Loucy (cell line): ENCODE results near the gene KRTAP1-4.

Experiments
- H2AFZ ChIP-seq: fragments of 200-600 bp; sonication (generic); 2 replicates; pipeline ENCODE4 v1.6.0; 2016; ENCODE audit warnings: antibody characterized with exemption, mild to moderate bottlenecking, low read length, moderate library complexity
- H3F3A ChIP-seq: fragments of 200-600 bp; 2 replicates; pipeline ENCODE4 v1.6.0; 2016; ENCODE audit warnings: antibody characterized with exemption, low read depth, mild to moderate bottlenecking
- H3K27me3 ChIP-seq: fragments of 200-600 bp; sonication (generic); 2 replicates; pipeline ENCODE4 v1.6.1; 2014; ENCODE audit warnings: low read length, mild to moderate bottlenecking; ENCODE audit not compliant: insufficient read depth, poor library complexity, severe bottlenecking
- H3K36me3 ChIP-seq: fragments of 200-600 bp; sonication (generic); 2 replicates; pipeline ENCODE4 v1.6.1; 2016; ENCODE audit warnings: low read length; ENCODE audit not compliant: insufficient read depth
- H3K4me1 ChIP-seq: fragments of 200-600 bp; sonication (generic); 2 replicates; pipeline ENCODE4 v1.5.1; 2014; ENCODE audit warnings: low read length, mild to moderate bottlenecking; ENCODE audit not compliant: insufficient read depth, poor library complexity, severe bottlenecking
- H3K4me2 ChIP-seq: fragments of 200-600 bp; sonication (generic); 2 replicates; pipeline ENCODE4 v1.6.0; 2014; ENCODE audit warnings: antibody characterized with exemption, low read length, low read depth, mild to moderate bottlenecking; ENCODE audit not compliant: poor library complexity, severe bottlenecking
- H3K4me3 ChIP-seq: fragments of 200-600 bp; sonication (generic); 2 replicates; pipeline ENCODE4 v1.5.1; 2014; ENCODE audit warnings: low read length, mild to moderate bottlenecking, mixed read lengths; ENCODE audit not compliant: poor library complexity, severe bottlenecking
- H3K79me2 ChIP-seq: fragments of 200-600 bp; sonication (generic); 2 replicates; pipeline ENCODE4 v1.6.1; 2014; ENCODE audit warnings: low read length; ENCODE audit not compliant: insufficient read depth
- H3K9ac ChIP-seq: fragments of 200-600 bp; sonication (generic); 2 replicates; pipeline ENCODE4 v1.6.0; 2014; ENCODE audit warnings: mild to moderate bottlenecking, low read depth, low read length, moderate library complexity; ENCODE audit not compliant: poor library complexity, severe bottlenecking
- H3K9me2 ChIP-seq: fragments of 200-600 bp; sonication (generic); replicated peaks from 2 replicates; pipeline ENCODE4 v1.6.1; 2016; ENCODE audit warnings: low read depth, low read length, mixed read lengths
- H3K9me3 ChIP-seq: fragments of 200-600 bp; sonication (generic); 2 replicates; pipeline ENCODE4 v1.6.1; 2014; ENCODE audit warnings: mild to moderate bottlenecking, antibody characterized with exemption, low read length, low read depth; ENCODE audit not compliant: insufficient read depth
- H4K20me1 ChIP-seq: fragments of 200-600 bp; sonication (generic); 2 replicates; pipeline ENCODE4 v1.6.0; 2014; ENCODE audit warnings: antibody characterized with exemption, low read length, mild to moderate bottlenecking; ENCODE audit not compliant: insufficient read depth, poor library complexity, severe bottlenecking
- EZH2phosphoT487 ChIP-seq: fragments of 200-600 bp; IDR thresholded peaks from 2 replicates; pipeline ENCODE4 v1.6.1; 2018; ENCODE audit warnings: antibody characterized with exemption, mild to moderate bottlenecking, moderate library complexity, borderline replicate concordance
- TF ChIP-seq, protein P1 (sequence below): fragments of 200-600 bp; sonication (generic); conservative IDR thresholded peaks from 2 replicates; pipeline ENCODE4 v1.5.1; 2014; ENCODE audit warnings: mild to moderate bottlenecking, antibody characterized with exemption, low read length

The KRTAP1-4 gene

GRCh38 chr17:41008811-41009210 is 21.2 kb downstream of the KRTAP1-4 start, which contains the start of gene KRTAP3-1:
Gene KRTAP3-1 (minus strand): TSS chr17:41009128. CDS start chr17:41009074, 54 bp downstream.
- H3K9me2 ChIP-seq, result no peaks in the 10 kb centered on the region
- no peaks in the 10 kb centered on the region for H4K20me1 ChIP-seq
- no peaks in the 10 kb centered on the region for H3K79me2 ChIP-seq
- no peaks in the 10 kb centered on the region for H3K9me3 ChIP-seq
- no peaks in the 10 kb centered on the region for H3K36me3 ChIP-seq
- H3K4me2 ChIP-seq, result no peak within 1 kb of the TSS
- no peaks in the 10 kb centered on the region for H3K4me1 ChIP-seq
- H2AFZ ChIP-seq, result no peak within 1 kb of the TSS
- no peaks in the 10 kb centered on the region for H3F3A ChIP-seq
- TF ChIP-seq, protein P1, sequence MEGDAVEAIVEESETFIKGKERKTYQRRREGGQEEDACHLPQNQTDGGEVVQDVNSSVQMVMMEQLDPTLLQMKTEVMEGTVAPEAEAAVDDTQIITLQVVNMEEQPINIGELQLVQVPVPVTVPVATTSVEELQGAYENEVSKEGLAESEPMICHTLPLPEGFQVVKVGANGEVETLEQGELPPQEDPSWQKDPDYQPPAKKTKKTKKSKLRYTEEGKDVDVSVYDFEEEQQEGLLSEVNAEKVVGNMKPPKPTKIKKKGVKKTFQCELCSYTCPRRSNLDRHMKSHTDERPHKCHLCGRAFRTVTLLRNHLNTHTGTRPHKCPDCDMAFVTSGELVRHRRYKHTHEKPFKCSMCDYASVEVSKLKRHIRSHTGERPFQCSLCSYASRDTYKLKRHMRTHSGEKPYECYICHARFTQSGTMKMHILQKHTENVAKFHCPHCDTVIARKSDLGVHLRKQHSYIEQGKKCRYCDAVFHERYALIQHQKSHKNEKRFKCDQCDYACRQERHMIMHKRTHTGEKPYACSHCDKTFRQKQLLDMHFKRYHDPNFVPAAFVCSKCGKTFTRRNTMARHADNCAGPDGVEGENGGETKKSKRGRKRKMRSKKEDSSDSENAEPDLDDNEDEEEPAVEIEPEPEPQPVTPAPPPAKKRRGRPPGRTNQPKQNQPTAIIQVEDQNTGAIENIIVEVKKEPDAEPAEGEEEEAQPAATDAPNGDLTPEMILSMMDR, result no peak
- TF ChIP-seq EZH2phosphoT487, result no peak
- no peaks in the 10 kb centered on the region for H3K27me3 ChIP-seq
- no peak within 1 kb of the TSS for H3K9ac ChIP-seq
- H3K4me3 ChIP-seq, result no peak within 1 kb of the TSS

DNA sequence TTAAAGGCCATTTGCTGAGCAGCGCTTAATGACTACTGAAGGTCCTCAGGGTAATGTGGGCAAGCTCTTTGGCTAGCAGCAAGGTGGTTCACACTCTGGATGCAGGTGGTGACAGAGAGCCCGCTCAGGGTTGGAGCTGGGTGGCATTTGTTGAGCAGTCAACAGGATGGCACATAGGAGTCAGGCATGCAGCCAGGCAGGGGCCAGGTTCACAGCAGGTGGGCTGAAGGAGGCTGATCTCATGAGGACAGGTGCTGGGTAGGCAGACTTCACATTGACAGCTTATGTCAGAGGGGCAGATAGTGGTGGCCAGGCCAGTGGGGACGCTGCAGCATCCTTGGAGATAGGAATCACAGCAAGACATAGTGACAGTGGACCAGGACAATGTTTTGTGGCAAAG is 25.6 kb downstream of the KRTAP1-4 start:
- H3K27me3 ChIP-seq, result no peaks in the 10 kb centered on the region
- no peaks in the 10 kb centered on the region for H3K36me3 ChIP-seq
- TF ChIP-seq, protein P1, result no peak
- no peaks in the 10 kb centered on the region for H4K20me1 ChIP-seq
- no peaks in the 10 kb centered on the region for H3K9me3 ChIP-seq
- no peak overlapping the region for H2AFZ ChIP-seq
- no peaks in the 10 kb centered on the region for H3K79me2 ChIP-seq
- H3K4me2 ChIP-seq, result no peak overlapping the region
- H3K4me3 ChIP-seq, result no peak overlapping the region
- no peaks in the 10 kb centered on the region for H3K9me2 ChIP-seq
- H3K9ac ChIP-seq, result no peak overlapping the region
- no peaks in the 10 kb centered on the region for H3K4me1 ChIP-seq
- no peaks in the 10 kb centered on the region for H3F3A ChIP-seq

GRCh38 chr17:41003926-41004325 is 26.1 kb downstream of the KRTAP1-4 start:
- H3K27me3 ChIP-seq, result no peaks in the 10 kb centered on the region
- no peak overlapping the region for H3K9ac ChIP-seq
- no peaks in the 10 kb centered on the region for H3K9me2 ChIP-seq
- no peaks in the 10 kb centered on the region for H3K36me3 ChIP-seq
- H3K9me3 ChIP-seq, result no peaks in the 10 kb centered on the region
- no peak overlapping the region for H2AFZ ChIP-seq
- no peak overlapping the region for H3K4me3 ChIP-seq
- no peaks in the 10 kb centered on the region for H3K4me1 ChIP-seq
- TF ChIP-seq, protein P1, result no peak
- no peak for TF ChIP-seq EZH2phosphoT487
- H3K4me2 ChIP-seq, result no peak overlapping the region
- no peaks in the 10 kb centered on the region for H4K20me1 ChIP-seq
- H3K79me2 ChIP-seq, result no peaks in the 10 kb centered on the region
- no peaks in the 10 kb centered on the region for H3F3A ChIP-seq
